PC-3 (cell line): ENCODE measurements around the gene CEP41. TPM values are rescaled to one million over a fixed set of nuclear protein-coding genes. Genes with fewer than 3 reads are reported as not detected.
"Not testable (repeated sequence)": the region's sequence is repeated elsewhere in the genome, so short reads cannot be mapped to it uniquely, and the experiment has no call there.

Experiments used
- ATAC-seq: fragments of 200-7000 bp; cut with Tn5 transposase; 2 replicates; pipeline ENCODE4 v1.9.1; 2020; ENCODE audit warnings: mild to moderate bottlenecking, moderate library complexity
- BruUV-seq: library from RNA; stranded (reverse); fragments of 400-500 nt; replicated peaks from 2 replicates; lab custom pipeline; 2021; lab: Mats Ljungman, UMichigan
- CTCF ChIA-PET: fragments of 300-600 bp; sonication (Branson Sonifier 250); formaldehyde crosslinking; loops from one replicate; lab custom pipeline; 2022; ENCODE audit warnings: antibody characterized with exemption; lab: Charles Lee
- POLR2A ChIA-PET: fragments of 300-600 bp; sonication (Branson Sonifier 250); formaldehyde crosslinking; loops from one replicate; lab custom pipeline; 2022; ENCODE audit warnings: antibody characterized with exemption; ENCODE audit not compliant: unreplicated experiment; lab: Charles Lee
- DNase-seq: peaks from one replicate; pipeline ENCODE4 v3.0.0-alpha.2; 2015
- H2AFZ ChIP-seq: fragments of 300-600 bp; sonication (generic); 2 replicates; pipeline ENCODE4 v1.6.0; 2016; ENCODE audit warnings: antibody characterized with exemption, low read length
- H3F3A ChIP-seq: fragments of 300-600 bp; sonication (generic); one replicate; pipeline ENCODE4 v1.6.0; 2017; ENCODE audit warnings: antibody characterized with exemption, low read length, control low read depth, mild to moderate bottlenecking; ENCODE audit not compliant: unreplicated experiment
- H3K27ac ChIP-seq: fragments of 300-600 bp; sonication (generic); 2 replicates; pipeline ENCODE4 v1.5.1; 2016; ENCODE audit warnings: mild to moderate bottlenecking, low read length
- H3K27me3 ChIP-seq: fragments of 300-600 bp; sonication (generic); 2 replicates; pipeline ENCODE4 v1.6.1; 2016; ENCODE audit warnings: low read length, mixed read lengths
- H3K36me3 ChIP-seq: fragments of 300-600 bp; sonication (generic); 2 replicates; pipeline ENCODE4 v1.6.1; 2016; ENCODE audit warnings: low read depth, mixed run types, low read length, mixed read lengths
- H3K4me1 ChIP-seq: fragments of 300-600 bp; sonication (generic); 2 replicates; pipeline ENCODE4 v1.5.1; 2016; ENCODE audit warnings: low read length; ENCODE audit not compliant: insufficient read depth
- H3K4me2 ChIP-seq: fragments of 300-600 bp; sonication (generic); 2 replicates; pipeline ENCODE4 v1.6.0; 2016; ENCODE audit warnings: low read length
- H3K4me3 ChIP-seq: fragments of 300-600 bp; sonication (generic); 2 replicates; pipeline ENCODE4 v1.5.1; 2016; ENCODE audit warnings: mild to moderate bottlenecking, low read length, mixed read lengths
- H3K79me2 ChIP-seq: fragments of 300-600 bp; sonication (generic); 2 replicates; pipeline ENCODE4 v1.6.1; 2017; ENCODE audit warnings: low read length, mixed read lengths
- H3K9ac ChIP-seq: fragments of 300-600 bp; sonication (generic); 2 replicates; pipeline ENCODE4 v1.6.0; 2016; ENCODE audit warnings: mild to moderate bottlenecking, low read length
- H3K9me2 ChIP-seq: fragments of 300-600 bp; sonication (generic); replicated peaks from 2 replicates; pipeline ENCODE4 v1.6.1; 2016; ENCODE audit warnings: mixed run types, low read length, mixed read lengths
- H3K9me3 ChIP-seq: fragments of 300-600 bp; sonication (generic); 2 replicates; pipeline ENCODE4 v1.6.1; 2016; ENCODE audit warnings: low read length, mixed read lengths
- H4K20me1 ChIP-seq: fragments of 300-600 bp; sonication (generic); 2 replicates; pipeline ENCODE4 v1.6.1; 2016; ENCODE audit warnings: low read length, mixed read lengths
- EZH2 ChIP-seq: fragments of 300-600 bp; sonication (generic); IDR thresholded peaks from one replicate; pipeline ENCODE4 v1.6.1; 2017; ENCODE audit warnings: antibody characterized with exemption, mild to moderate bottlenecking, low read length; ENCODE audit not compliant: unreplicated experiment
- EZH2phosphoT487 ChIP-seq: fragments of 300-600 bp; sonication (generic); IDR thresholded peaks from 2 replicates; pipeline ENCODE4 v1.6.1; 2018; ENCODE audit warnings: mild to moderate bottlenecking, antibody characterized with exemption, low read length, borderline replicate concordance
- intact Hi-C: fragments of 100-400 bp; cut with micrococcal nuclease; formaldehyde crosslinking; loops from 2 replicates; pipeline ENCODE4 v1.9.0; 2023
- total RNA-seq: library from RNA; depleted of rRNA; stranded (reverse); fragments of >200 nt; gene quantifications from 2 replicates; pipeline ENCODE4 v1.2.3, GENCODE V29; 2014
- TF ChIP-seq, protein P1 (sequence below): fragments of 300-600 bp; sonication (generic); conservative IDR thresholded peaks from 2 replicates; pipeline ENCODE4 v1.5.1; 2017; ENCODE audit warnings: antibody characterized with exemption, low read depth, mild to moderate bottlenecking, low read length

Gene CEP41
- total RNA-seq, 1 experiment from 2014 or later, result 10.4 TPM

- Histone ChIP-seq H4K20me1 (no peaks in the 10 kb centered on the region), H3K27ac (no peak overlapping the region), H3K79me2 (no peaks in the 10 kb centered on the region), H3K9ac (no peak overlapping the region), H3K4me3 (no peak overlapping the region), H3F3A (no peaks in the 10 kb centered on the region), H3K4me2 (no peak overlapping the region), H3K9me3 (no peaks in the 10 kb centered on the region), H2AFZ (no peak overlapping the region), H3K4me1 (no peaks in the 10 kb centered on the region), H3K27me3 (no peaks in the 10 kb centered on the region), H3K9me2 (no peaks in the 10 kb centered on the region), H3K36me3 (no peaks in the 10 kb centered on the region)
- POLR2A ChIA-PET, result no interaction called here
- TF ChIP-seq, protein P1, sequence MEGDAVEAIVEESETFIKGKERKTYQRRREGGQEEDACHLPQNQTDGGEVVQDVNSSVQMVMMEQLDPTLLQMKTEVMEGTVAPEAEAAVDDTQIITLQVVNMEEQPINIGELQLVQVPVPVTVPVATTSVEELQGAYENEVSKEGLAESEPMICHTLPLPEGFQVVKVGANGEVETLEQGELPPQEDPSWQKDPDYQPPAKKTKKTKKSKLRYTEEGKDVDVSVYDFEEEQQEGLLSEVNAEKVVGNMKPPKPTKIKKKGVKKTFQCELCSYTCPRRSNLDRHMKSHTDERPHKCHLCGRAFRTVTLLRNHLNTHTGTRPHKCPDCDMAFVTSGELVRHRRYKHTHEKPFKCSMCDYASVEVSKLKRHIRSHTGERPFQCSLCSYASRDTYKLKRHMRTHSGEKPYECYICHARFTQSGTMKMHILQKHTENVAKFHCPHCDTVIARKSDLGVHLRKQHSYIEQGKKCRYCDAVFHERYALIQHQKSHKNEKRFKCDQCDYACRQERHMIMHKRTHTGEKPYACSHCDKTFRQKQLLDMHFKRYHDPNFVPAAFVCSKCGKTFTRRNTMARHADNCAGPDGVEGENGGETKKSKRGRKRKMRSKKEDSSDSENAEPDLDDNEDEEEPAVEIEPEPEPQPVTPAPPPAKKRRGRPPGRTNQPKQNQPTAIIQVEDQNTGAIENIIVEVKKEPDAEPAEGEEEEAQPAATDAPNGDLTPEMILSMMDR, result no peak
- TF ChIP-seq EZH2 (no peak), EZH2phosphoT487 (no peak)
- no peak for DNase-seq
- CTCF ChIA-PET, result no interaction called here
- intact Hi-C loops, result no loop called here
- BruUV-seq, result no TSS peak
- no peak for ATAC-seq
Observed at GRCh38 chr7:130452951-130453350, 12.1 kb upstream of the CEP41 start.

- intact Hi-C loops, POLR2A ChIA-PET: not testable (repeated sequence)
Observed at GRCh38 chr7:130451344-130451743, 10.5 kb upstream of the CEP41 start.

DNA sequence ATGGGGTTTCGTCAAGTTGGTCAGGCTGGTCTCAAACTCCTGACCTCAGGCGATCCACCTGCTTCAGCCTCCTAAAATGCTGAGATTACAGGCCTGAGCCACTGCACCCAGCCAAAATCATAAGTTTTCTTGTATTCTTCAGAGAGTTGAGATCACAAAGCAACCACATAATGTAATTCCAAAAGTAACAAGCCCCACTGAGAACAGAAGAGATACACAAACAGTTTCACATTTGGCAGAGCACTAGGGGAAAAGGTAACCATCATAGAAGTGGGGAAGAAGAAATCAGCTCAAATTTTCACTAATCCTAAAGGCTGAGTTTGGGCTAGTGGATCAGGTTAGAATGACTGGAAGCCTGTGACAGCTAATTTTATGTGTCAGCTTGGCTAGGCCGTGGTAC lies 5.4 kb upstream of the CEP41 start:
- ATAC-seq (no peak), DNase-seq (no peak)
- Histone ChIP-seq H3K9ac (no peak overlapping the region), H4K20me1 (no peaks in the 10 kb centered on the region), H3K27ac (no peak overlapping the region), H3K4me2 (no peak overlapping the region), H3K9me2 (no peaks in the 10 kb centered on the region), H3K36me3 (no peaks in the 10 kb centered on the region), H3K4me1 (peaks cover 6% of the 10 kb centered on the region; the same call in 1 of the 2 replicates), H3K27me3 (no peaks in the 10 kb centered on the region), H3F3A (no peaks in the 10 kb centered on the region), H3K9me3 (no peaks in the 10 kb centered on the region), H3K79me2 (no peaks in the 10 kb centered on the region), H2AFZ (no peak overlapping the region), H3K4me3 (no peak overlapping the region)
- intact Hi-C loops, result no loop called here
- ChIA-PET POLR2A (no interaction called here), CTCF (no interaction called here)
- BruUV-seq, result no TSS peak
- TF ChIP-seq EZH2, result no peak
- TF ChIP-seq, protein P1, result no peak
- no peak for TF ChIP-seq EZH2phosphoT487

More at GRCh38 chr7:130451344-130451743, 10.5 kb upstream of the CEP41 start:
- CTCF ChIA-PET, BruUV-seq, H3K9me3 ChIP-seq, H3K27ac ChIP-seq, H4K20me1 ChIP-seq, H3K9me2 ChIP-seq, ATAC-seq, H3K79me2 ChIP-seq, H2AFZ ChIP-seq, H3K4me3 ChIP-seq, H3K4me1 ChIP-seq, H3K9ac ChIP-seq, H3K4me2 ChIP-seq, H3K36me3 ChIP-seq, H3K27me3 ChIP-seq, H3F3A ChIP-seq, DNase-seq: not testable (repeated sequence)
